ENCODE results near the gene CNTFR.
A peak's percentile ranks its signal among the peaks of the same experiment; 100 is the strongest.
"Not testable (repeated sequence)": the region's sequence is repeated elsewhere in the genome, so short reads cannot be mapped to it uniquely, and the experiment has no call there.

The CNTFR gene

GRCh38 chr9:34554211-34555001 is 35.1 kb downstream of the CNTFR start:
- peak; percentile 27 for DNase-seq

DNA sequence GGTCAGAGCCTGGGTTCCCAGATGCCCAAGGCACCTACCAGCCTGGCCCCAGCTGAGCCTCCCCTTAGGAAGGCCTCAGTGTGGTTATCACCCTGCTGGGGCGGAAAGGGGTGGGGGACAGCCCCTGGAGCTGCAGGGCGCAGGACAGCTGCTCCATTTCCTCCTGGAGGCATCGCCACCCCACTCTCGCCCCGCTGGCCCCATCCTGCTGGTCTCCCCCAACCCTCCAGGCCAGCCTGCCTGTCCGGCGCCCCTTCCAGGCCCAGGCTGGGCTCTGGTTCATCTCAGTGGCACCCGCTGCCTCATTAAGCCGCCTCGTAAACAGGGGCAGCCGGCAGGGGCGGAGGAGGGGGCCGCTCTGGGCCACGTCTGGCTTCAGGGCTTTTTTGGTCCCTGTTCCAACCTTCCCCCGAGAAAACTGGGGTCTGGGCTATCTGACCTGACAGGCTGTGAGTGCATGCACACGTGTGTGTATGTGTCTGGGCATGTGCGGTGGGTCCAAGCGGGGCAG is 36.0 kb downstream of the CNTFR start:
- DNase-seq, result no peak

DNA sequence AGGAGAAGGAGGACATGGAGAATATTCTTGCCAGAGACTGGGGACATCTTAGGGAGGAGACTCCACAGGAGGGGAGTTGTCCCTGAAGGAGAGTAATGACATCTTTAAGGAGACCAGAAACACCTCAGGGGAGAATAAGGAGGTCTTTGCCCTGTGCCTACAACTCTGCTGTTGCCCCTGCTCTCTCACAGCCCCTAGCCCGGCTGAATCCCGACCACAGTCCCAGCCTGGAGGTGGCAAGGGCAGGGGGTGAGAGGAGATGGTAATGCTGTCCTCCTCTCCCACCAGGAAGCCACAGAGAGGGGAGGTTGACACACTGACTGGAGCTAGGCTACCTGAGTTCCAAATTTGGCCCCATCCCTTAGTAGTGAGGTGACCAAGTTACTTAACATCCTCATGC is 36.5 kb downstream of the CNTFR start:
- no peak for DNase-seq

DNA sequence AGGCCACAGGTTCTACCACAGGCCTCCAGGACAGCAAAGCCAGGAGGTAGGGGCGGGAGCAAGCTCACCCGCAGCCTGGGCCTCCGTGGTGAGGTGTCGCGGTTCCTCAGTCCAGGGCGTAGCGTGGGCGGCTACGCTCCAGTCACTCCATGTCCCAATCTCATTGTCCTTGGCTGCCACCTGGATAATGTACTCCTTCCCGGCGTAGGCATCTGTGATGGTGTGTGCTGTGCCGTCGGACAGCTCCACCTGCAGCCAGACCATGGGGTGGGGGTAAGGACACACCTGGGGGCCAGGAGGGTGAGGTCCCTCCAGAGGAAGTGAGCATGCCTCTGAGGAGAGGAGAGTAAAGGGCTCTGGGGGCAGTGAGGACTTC is 36.9 kb downstream of the CNTFR start:
- DNase-seq, result no peak

- DNase-seq, result peak; percentile 20
Observed at GRCh38 chr9:34551751-34552605, 37.5 kb downstream of the CNTFR start.

DNA sequence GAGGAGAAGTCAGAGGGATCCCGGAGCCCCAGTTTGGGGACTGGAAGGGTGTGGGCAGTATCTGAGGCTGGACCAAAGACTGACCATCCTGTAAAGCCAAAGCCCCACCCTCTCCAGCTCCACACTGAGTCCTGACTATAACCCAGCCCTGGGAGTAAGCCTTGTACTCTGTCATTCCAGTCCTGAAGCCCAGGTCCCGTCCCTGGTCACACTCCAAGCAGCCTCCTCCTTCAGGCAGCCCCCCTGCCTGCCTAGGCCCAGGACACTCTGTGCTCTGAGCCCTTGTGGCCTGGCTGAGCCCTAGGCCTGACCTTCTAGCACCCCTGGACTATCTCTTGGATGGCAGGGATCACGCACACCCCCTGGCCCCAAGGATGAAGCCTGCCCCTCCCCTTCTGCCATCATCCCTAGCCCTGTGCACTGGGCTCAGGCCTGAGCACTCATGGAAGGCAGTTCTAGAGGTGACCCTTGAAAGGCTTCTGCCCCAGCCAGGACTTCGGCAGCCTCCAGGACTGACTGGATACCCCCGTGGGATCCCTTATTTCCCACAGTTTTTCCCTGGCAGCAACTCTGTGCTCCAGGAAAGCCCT is 38.7 kb downstream of the CNTFR start:
- DNase-seq, result no peak

- peak; percentile 18 for DNase-seq
Observed at GRCh38 chr9:34550016-34550680, 39.4 kb downstream of the CNTFR start.

GRCh38 chr9:34549407-34549732 is 40.2 kb downstream of the CNTFR start:
- no peak for DNase-seq

- peak; percentile 88 for DNase-seq
Observed at GRCh38 chr9:34547960-34548611, 41.4 kb downstream of the CNTFR start.

DNA sequence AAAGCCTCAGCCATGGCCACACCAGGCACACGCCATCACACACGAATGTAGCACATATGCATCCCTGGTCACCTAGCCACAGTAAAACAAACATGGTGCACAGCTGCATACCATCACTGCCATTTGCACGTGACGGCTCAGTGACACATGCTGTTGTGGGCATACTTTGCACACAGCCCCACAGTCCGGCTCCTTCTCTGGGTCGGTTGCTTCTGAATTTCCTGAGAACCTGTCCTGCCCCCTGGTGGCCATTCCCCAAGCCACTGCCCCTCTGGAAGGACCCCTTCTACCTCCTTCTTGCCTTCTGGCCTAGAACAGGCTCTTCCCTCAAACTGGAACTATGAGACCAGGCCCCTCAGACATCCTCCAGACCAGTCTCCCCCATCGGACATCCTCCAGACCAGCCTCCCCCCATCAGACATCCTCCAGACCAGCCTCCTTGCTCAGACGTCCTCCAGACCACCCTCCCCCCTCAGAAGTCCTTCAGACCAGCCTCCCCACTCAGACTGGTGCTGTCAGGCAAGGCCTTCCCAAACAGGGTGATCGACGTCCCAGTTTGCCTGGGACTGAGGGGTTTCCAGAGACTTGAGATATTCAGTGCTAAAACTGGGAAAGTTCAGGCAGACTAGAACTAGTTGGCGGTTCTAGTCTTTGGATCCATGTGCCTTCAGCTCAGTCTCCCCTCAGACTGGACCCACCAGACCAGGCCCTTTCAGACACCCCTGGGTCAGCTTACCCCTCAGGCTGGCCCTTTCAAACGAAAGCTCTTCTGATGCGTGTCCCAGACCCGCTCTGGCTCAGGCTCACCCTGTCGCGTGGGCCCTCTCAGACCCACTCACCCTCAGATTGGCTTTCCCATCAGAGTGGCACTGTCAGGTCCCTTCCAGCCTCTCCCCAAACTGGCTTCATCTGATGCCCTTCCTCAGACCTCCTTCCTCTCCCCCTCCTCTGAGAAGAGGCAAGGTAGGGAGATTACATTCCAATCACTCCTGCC is 42.4 kb downstream of the CNTFR start:
- DNase-seq, result peak; percentile 71

DNA sequence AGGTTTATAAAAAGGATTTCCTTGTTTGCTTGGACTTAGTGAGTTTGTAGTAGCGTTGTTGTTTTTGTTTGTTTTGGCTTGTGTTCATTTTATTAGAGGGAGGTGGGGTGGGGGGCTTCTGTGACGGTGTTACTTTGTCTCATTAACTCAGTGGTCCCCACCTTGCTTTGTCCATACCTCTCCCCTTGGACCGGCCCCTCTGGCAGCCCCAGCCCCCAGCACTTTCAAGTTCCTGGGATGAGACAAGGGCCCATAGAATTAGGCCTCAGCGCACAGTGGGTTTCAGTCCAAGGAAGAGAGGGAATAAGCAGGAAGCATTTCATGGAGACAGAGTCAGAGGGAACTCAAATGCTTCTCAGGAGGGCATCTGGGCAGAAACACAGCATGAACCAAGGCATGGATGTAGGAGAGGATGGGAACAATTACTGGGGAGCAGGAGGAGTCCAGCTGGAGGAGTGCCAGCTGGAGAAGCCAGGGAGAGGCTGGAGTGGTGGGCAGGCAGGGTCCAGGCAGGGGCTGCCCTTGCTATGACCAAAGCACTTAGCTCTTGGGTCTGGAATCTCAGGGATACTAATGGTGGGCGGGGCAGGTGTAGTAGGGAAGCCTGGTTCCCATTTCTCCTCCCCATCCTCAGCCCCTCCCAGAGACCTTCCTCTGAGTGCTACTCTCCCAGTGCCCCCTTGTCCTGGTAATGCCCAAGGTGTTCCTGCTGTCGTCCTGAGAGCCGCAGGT is 43.3 kb downstream of the CNTFR start:
- peak; percentile 24 for DNase-seq

DNA sequence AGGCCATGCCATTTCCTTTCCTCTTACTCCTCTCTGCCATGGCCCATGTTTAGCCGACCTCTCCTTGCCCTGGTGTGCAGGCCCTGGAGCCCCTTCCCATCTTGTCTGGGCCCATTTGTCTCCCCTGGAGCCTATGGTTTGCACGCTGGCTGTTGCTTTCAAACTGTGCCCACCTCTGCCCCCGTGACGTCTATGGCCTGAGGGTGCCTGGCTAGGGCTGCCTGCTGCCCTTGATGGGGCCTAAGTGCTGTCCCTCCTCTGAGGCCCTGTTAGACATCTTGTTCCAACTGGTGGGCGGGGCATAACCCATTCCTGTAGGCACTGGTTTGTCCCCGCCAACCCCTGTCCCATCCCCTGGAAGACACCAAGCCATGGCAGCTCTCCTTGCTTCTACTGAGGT is 44.0 kb downstream of the CNTFR start:
- DNase-seq, result no peak

GRCh38 chr9:34544035-34544434 is 45.5 kb downstream of the CNTFR start:
- DNase-seq, result no peak

DNA sequence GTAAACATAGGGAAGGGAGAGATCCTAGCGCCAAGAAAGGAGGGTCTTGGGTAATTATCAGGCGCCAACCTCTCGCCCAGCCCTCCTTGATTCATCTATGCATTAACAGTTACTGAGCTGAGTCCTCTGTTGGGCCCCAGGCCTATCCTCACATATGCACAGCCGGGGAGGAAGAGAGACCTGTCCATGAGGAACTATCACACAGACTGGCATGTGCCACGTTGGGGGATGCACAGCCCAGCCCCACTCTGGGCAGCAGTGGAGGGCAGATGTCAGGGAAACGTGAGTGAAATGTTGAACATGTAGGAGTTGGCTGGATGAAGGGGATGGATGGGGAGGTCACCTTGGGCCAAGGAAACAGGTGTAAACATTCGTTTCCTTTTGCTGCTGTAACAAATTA is 48.0 kb downstream of the CNTFR start:
- DNase-seq, result no peak

DNA sequence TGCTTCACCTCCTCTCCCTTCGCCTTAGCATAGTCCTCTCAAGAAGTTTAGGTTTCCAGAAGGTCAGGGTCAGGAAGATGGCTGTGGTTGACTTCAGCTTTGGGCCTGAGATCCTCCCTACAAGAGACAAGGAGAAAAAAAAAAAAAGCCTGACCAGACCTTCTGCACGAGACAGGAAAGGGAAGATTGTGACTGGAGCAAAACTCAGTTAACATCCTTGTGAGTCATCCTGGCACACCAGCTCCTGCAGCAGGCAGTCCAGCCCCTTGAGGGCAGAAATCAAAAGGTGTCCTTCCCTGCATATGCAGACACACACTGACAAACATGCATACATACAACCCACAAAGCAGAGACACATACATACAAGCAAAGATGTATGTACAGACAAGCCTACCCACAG is 48.7 kb downstream of the CNTFR start:
- no peak for DNase-seq

DNA sequence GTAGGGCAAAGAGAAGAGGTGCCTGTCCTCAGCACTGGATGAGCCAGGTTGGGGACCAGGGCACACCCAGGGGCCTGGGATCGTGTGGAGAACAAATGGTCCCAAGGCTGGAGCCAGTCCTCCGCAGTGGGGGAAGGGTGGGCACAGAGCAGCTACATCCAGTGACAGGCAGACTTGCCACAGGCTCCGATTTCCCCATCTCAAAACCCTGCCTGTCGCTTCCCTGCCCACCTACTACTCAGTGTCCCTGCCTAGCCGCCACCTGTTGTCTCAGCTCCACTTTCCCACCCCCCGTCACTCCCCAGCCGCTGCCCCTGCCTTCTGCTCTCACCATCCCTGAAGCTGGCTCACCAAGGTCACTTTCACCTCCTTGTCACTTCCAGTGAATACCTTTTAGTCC is 52.8 kb downstream of the CNTFR start:
- DNase-seq, result no peak

DNA sequence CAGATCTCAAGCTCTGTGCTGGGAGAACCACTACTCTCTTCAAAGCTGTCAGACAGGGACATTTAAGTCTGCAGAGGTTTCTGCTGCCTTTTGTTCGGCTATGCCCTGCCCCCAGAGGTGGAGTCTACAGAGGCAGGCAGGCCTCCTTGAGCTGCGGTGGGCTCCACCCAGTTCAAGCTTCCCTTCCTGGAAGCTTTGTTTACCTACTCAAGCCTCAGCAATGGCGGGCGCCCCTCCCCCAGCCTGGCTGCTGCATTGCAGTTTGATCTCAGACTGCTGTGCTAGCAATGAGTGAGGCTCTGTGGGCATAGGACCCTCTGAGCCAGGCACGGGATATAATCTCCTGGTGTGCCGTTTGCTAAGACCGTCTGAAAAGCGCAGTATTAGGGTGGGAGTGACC is 57.5 kb downstream of the CNTFR start:
- DNase-seq, result not testable (repeated sequence)

DNA sequence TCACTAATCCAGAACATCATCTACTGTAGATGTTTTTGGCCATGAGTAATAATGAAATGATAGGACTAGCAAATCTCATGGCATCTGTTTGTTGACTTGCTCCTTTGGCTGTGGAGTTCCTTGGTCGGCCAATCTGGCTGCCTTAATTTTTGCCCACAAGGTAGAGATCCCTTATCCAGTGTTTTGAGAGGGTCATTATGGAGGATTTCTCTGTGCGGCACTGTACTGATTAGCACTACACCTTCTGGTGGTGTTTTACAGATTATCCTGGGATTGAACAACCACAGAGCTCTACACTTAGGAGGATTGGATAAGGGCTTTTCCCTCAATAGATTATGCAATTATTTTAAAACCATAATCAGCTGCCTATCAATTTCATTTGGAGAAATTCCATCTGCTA is 63.5 kb downstream of the CNTFR start:
- no peak for DNase-seq

- DNase-seq, result no peak
Observed at GRCh38 chr9:34524349-34524748, 65.2 kb downstream of the CNTFR start.

- DNase-seq, result peak; percentile 95
Observed at GRCh38 chr9:34522971-34523797, 66.3 kb downstream of the CNTFR start, which contains the start of gene ENHO. TSS of gene ENHO (minus strand) at chr9:34522990. CDS start at chr9:34521695, 1,295 bp downstream.
